ENCODE measurements around the gene CLEC2L.

CLEC2L gene

DNA sequence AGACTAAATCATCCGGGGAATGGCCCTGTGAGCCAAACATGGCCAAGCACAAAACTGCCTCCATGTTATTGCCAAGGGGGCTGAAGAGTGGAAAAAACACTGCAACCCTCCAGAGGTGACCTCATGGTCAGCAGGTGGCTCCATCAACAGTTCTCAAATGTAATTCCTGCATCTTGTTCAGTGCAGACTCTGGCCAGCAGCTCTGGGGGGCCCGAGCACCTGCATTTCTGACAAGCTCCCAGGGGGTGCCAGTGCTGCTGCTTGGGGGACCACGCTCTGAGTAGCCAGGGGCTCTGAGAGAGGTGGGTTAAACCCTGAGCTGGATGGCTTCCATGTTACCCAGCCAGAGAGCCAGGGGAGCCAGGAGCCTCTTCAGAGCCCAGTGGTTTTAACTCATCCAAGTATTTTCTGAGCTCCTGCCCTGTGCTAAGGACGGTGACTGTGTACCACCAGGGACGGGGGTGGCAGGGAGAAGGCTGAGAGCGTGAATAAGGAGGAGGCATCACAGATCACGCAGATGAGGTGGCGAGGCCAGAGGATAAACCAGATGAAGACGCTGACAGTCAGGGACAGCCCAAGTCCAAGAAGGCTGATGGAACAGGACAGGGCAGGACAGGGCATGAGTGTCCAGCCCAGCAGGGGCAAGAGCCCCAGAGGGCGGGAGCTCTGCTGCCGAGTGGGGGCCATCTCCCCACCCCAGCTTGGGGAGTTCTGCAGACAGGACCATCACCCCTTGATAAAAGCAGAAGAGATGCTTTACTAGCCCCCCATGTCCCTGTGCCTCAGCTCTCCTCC lies 52.9 kb downstream of the CLEC2L start:
- no peak for DNase-seq

DNA sequence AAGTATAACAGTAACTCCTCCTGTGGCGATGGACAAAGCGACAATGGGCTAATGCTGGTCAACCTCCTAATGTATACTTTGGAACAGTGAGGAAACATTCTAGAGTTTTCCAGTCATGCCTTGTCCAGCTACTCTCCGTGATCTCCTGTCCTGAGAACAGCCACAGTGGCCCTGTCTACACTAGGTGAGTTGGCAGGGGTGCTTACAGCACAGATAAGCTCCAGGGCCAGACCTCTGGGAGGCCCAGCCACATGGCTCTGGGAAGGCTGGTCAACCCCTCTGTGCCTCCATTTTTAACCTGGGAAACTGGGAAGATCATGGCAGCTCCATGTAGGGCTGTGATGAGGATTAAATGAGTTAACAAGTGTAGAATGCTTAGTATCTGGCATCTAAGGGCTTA lies 57.0 kb downstream of the CLEC2L start:
- no peak for DNase-seq

- no peak for DNase-seq
Measured at GRCh38 chr7:139582130-139582650, 58.7 kb downstream of the CLEC2L start.

GRCh38 chr7:139582671-139583155 lies 59.2 kb downstream of the CLEC2L start:
- DNase-seq = no peak

GRCh38 chr7:139583826-139584553 lies 60.5 kb downstream of the CLEC2L start:
- no peak for DNase-seq

GRCh38 chr7:139585042-139585441 lies 61.6 kb downstream of the CLEC2L start:
- DNase-seq = no peak

GRCh38 chr7:139586286-139586685 lies 62.8 kb downstream of the CLEC2L start:
- no peak for DNase-seq

GRCh38 chr7:139587535-139587934 lies 64.0 kb downstream of the CLEC2L start:
- DNase-seq = no peak

- no peak for DNase-seq
Measured at GRCh38 chr7:139588632-139589031, 65.1 kb downstream of the CLEC2L start.

GRCh38 chr7:139589474-139589873 lies 66.0 kb downstream of the CLEC2L start:
- DNase-seq = no peak

DNA sequence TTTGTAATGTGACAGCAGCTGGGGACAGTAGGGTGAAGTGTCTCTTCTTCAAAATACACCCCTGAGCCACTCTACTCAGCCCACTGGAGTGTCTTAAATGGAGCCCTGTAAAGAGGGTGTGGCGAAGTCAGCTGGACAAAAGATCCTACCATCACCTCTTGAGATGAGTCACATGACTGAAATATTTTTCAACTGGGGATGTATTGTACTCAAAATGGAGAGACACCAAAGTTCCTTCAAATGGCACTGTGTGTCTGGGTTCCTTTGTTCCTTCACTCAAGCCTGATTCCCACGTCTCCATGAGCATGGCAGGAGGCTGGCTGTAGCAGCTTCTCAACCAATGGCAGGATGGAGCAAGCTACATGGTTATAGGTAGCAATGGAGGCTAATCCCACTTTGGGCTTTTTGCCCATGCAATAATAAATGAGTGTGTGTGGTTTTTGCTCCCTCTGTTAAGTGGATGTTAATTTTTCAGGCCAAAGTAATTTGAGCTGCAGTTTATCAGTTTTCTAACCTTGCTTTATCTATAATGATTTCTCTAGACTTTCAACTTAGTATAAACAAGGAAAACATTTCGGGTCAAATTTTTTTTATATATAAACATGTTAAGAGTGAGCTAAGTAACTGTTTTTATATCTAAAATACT lies 68.2 kb downstream of the CLEC2L start:
- DNase-seq = no peak

GRCh38 chr7:139592801-139593461 lies 69.4 kb downstream of the CLEC2L start:
- no peak for DNase-seq

GRCh38 chr7:139594090-139594489 lies 70.6 kb downstream of the CLEC2L start:
- no peak for DNase-seq
